ENCODE results near the gene HPSE2.

GRCh38 chr10:98446151-98446660 lies 789.4 kb downstream of the HPSE2 start:
- TF ChIP-seq RBBP5 (IDR thresholded peaks at IDR 0.05; ENCODE audit: borderline replicate concordance, low read depth, low read length), result no peak
- TF ChIP-seq, protein P1, sequence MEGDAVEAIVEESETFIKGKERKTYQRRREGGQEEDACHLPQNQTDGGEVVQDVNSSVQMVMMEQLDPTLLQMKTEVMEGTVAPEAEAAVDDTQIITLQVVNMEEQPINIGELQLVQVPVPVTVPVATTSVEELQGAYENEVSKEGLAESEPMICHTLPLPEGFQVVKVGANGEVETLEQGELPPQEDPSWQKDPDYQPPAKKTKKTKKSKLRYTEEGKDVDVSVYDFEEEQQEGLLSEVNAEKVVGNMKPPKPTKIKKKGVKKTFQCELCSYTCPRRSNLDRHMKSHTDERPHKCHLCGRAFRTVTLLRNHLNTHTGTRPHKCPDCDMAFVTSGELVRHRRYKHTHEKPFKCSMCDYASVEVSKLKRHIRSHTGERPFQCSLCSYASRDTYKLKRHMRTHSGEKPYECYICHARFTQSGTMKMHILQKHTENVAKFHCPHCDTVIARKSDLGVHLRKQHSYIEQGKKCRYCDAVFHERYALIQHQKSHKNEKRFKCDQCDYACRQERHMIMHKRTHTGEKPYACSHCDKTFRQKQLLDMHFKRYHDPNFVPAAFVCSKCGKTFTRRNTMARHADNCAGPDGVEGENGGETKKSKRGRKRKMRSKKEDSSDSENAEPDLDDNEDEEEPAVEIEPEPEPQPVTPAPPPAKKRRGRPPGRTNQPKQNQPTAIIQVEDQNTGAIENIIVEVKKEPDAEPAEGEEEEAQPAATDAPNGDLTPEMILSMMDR (IDR thresholded peaks at IDR 0.05; ENCODE audit: control extremely low read depth in 1 of 3, insufficient read depth in 1 of 3, low read depth in 1 of 3, low read length in 3 of 3), result no peak

Measured in H1 (cell line).